Ureter (tissue), 1 donor: ENCODE measurements around the gene CDKAL1. TPM values are rescaled to one million over a fixed set of nuclear protein-coding genes. Genes with fewer than 3 reads are reported as not detected.
"Not testable (repeated sequence)": the region's sequence is repeated elsewhere in the genome, so short reads cannot be mapped to it uniquely, and the experiment has no call there.

Experiments used
- DNase-seq: peaks from one replicate; pipeline ENCODE4 v3.0.0-alpha.2; 2020; ENCODE audit warnings: low spot score
- total RNA-seq: library from RNA; stranded (reverse); gene quantifications from one replicate; pipeline ENCODE4 v1.2.4, GENCODE V29; 2023
- donor health status: DM: yes; HTN: yes; CAD: no.

CDKAL1 gene
- total RNA-seq, 1 donor from 2014 or later = 23.4 TPM

DNA sequence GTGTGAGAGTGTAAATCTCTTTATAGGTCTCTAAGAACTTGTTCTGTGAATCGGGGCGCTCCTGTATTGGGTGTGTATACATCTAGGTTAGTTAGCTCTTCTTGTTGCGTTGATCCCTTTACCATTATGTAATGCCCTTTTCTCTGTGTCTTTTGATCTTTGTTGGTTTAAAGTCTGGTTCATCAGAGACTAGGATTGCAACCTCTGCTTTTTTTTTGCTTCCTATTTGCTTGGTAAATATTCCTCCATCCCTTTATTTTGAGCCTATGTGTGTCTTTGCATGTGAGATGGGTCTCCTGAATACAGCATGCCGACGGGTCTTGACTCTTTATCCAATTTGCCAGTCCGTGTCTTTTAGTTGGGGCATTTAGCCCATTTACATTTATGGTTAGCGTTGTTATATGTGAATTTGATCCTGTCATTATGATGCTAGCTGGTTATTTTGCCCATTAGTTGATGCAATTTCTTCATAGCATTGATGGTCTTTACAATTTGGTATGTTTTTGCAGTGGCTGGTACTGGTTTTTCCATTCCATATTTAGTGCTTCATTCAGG, 60.1 kb downstream of the CDKAL1 start:
- DNase-seq = not testable (repeated sequence)

DNA sequence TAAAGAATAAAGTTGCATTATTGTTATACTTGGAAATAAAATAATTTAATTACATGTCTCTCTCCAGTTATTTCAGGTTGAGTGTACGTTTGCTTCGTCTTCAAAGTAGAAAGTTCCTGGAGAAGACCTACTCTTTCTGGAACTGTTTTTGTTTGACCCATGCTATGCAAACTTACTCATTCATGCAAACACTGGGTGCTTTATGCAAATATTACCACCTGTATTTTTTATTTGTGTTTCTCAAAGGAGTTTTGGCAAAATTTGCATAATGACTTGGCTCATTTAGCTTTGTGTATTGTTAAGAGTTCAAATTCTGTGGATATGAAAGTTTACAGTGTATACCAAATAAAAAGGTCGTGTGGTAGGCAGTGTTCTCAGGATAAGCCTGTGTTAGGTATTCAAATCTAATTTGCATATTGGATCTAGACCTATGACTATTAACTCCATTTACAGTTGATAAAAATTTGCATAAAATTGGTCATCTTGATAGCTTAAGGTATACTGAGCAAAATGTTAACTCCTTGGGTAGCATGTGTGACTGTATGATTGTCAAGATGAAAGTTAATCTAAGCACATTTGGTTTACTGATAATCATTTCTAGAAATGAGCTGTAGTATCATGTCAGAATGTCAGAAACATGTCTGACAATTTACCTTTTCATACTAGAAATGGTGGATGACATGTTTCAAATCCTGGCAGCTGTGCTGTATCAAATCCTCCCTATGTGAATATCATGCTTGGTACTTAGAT, 65.2 kb downstream of the CDKAL1 start:
- no peak for DNase-seq

DNA sequence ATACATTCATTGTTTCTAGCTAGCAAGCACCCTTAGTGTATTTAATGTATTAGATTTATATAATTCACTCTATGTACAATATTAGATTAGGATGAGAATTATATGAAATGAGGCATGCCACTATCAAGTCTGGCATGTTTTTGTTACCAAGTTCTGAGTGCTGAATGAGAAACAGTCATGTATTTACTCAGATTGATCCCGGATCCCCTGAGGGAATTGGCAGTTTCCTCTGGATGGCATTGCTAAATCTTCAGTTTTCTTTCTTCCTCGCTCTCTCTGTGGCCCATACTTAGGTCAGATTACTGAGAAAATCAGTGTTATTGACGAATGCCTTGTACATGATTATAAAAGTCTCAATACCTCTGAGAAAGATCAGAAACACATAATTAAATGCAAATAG, 66.6 kb downstream of the CDKAL1 start:
- no peak for DNase-seq

DNA sequence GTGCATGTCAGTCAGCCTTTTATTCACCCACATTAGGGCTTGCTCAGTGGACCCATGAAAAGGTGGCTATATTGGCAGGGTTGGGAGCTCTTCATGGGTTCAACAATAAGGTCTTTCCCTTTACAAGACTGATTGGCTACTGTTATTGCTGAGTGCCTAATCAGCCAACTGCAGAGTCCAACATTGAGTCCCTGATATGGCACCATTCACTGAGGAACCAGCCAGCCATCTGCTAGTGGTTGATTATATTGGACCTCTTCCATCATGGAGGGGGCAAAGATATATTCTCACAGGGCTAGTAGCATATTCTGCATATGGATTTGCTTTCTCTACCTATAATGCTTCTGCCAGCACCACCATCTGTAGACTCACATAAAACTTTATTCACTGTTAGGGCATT, 69.9 kb downstream of the CDKAL1 start:
- DNase-seq = no peak

DNA sequence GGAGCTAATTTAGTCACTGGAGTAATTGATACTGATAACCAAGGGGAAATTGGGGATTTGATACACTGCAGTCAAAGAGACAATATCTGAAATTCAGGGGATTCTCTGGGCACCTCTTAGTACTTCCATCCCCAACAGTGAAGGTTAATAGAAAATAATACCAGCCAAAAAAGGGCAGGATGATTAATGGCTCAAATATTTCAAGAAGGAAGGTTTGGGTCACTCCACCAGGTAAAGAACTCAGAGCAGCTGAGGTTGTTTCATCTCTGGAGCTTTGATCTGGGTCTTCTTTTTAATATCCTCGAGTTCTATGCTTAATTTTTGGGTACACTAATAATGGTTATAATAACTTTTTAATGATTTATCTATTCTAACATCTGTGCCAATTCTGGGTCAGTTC, 70.8 kb downstream of the CDKAL1 start:
- no peak for DNase-seq

DNA sequence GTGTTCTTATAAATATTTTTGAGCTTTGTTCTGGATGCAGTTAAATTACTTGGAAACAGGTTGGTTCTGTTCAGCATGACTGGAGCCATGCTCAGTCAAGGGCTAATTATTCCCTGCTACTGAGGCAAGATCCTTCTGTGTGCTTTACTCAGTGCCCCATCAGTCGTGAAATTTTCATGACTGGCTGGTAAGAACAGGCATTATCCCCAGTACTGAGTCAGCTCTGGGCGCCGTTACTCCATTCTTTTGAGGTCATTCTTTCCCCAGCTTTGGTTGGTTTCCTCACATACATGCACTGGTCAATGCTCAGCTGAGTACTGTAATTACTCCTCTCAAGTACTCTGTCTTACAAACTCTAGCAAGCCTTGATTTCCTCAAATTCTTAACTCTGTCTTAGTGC, 71.3 kb downstream of the CDKAL1 start:
- no peak for DNase-seq

DNA sequence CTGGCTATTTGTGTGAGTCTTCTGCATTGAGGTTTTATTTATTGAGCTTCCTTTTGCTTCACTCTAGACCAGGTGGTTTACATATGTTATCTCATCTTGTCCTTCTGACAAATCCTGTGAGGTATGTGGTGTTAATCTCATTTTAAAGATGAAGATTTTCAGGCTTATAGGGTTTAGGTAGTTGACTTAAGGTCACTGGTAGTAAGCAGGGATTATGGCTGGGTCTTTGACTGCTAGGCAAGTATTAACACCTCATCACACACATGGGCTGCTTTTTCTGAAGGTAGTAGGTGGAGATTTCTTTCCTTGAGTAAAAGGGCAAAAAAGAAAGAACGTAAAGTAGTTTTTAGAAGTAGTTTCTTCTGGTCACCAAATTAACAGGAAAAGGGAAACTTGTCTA, 72.6 kb downstream of the CDKAL1 start:
- DNase-seq = no peak

DNA sequence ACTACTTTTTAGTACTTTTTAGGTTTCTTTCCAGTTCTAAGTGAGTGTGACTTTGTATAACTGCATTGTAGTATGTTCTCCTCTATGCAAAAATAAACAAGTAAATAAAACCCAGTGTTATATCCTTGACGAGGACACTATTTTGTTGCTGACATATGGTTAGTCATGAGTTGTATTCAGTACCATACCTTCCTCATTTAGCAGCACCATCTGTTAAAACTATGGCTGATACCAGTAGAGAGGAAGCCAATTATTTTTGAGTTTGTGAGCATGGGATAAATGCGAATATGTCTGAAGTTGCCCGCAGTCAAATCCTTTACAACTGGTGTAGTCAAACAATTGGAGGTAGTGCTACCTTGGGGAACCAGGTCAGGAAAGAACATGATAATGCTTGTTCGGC, 74.1 kb downstream of the CDKAL1 start:
- DNase-seq = no peak

DNA sequence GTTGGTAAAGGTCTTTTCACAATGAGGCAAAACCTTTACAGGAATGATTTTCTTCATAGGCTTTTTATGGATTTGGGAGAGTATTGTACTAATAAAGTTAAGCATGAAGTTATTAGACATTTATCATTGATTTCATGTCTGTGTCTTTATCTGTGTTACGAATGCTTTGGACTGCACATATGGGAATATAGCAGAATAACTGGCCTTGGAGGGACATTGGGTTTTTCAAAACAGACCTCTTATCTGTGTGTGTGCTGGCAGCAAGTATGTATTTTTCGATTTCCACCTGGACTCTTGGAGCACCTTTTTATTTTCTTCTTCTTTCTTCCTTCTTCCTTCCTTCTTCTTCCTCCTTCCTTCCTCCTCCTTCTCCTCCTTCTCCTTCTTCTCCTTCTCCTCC, 74.6 kb downstream of the CDKAL1 start:
- DNase-seq = no peak

DNA sequence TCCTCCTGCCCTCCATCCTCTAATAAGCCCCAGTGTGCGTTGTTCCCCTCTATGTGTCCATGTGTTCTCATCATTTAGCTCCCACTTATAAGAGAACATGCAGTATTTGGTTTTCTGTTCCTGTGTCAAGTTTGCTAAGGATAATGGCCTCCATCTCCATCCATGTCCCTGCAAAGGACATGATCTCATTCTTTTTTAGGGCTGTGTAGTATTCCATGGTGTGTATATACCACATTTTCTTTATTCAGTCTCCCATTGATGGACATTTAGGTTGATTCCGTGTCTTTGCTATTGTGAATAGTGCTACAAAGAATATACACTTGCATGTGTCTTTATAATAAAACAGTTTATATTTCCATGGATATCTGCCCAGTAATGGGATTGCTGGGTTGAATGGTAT, 75.7 kb downstream of the CDKAL1 start:
- not testable (repeated sequence) for DNase-seq

DNA sequence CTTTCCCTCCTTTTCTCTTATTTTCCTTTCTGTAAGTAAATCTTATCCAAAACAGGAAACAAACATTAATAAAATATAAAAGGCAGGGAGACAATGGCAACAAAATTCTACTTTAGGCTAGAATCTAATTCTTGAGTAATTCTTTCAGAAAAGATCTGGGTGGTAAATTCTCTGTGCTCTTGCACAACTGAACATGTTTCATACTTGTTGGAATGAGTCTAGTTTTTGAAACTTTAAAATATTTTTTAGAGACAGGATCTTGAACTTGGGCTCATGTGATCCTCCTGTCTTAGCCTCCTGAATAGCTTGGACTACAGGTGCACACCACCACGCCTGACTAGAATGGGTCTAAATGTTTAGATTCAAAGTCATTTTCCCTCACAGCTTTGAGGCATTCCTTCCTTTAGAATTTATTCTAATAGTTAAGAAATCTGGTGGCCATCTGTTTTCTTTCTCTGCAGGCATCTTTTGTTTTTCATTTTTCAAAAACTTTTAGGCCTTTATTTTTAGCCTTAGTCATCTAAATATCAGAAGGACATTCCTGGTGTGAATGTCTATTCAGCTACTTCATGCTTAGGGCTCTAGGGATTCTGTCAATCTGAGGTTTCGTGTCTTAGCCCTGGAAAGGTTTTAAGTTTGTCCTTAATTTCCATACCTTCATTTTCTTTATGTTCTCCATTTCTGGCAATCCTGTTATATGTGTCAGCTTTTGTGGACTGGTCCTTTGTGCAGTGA, 76.5 kb downstream of the CDKAL1 start:
- no peak for DNase-seq

DNA sequence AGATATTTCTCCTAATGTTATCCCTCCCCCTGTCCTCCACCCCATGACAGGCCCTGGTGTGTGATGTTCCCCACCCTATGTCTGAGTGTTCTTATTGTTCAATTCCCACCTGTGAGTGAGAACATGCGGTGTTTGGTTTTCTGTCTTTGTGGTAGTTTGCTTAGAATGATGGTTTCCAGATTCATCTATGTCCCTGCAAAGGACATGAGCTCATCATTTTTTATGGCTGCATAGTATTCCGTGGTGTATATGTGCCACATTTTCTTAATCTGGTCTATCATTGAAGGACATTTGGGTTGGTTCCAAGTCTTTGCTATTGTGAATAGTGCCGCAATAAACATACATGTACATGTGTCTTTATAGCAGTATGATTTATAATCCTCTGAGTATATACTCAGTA, 83.3 kb downstream of the CDKAL1 start:
- DNase-seq = not testable (repeated sequence)

DNA sequence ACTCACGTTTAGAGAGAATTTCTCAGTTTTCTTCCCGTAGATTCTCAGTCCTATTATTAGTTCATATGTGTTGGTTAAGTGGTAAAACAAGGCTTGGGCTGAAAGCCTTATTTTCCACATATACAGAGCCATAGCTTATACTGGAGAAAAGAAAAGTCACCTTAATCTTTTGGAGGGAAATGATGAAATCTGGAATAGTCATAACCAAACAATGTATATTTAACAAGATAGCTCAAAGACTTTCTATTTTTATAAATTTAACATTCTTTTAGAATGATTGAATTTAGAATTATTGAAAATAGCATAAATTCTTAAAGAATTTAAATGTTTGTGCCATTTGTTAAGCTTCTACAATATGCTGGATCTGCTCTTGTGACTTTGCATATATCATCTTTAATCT, 85.8 kb downstream of the CDKAL1 start:
- DNase-seq = no peak

DNA sequence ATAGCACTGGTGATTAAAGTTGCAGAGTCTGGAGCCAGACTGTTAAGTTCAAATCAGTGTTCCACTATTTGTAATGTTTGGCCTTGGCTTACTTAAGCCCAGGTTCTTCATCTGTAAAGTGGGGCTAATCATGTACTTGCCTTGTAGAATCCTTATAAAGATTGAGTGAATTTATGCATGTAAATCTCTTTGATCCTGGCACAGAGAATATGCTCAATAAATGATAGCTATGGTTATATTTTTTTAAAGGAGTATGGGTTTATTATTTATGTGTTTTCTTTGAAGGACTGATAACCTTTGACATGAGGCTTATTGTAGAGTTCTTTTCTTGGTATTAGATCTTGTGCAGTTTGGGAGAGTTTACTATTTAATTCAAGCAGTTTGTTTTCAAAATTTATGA, 89.5 kb downstream of the CDKAL1 start:
- DNase-seq = no peak

DNA sequence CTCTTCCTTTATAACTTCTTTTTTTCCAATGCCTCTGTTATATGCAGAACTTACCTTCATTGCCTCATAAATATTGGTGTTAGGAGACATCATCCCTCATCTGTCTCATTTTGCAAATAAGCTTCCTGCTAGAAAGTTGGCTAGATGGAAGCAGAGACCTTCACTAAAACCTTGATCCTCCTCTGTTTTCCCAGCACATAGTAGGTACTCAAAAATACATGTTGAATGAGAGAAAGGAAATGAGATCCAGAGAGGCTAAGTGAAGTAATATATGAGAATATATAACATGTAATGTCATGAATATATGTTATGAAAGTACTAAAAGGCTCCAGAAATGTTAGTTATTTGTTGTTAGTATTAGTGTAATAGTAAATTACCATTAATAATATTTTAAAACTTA, 91.9 kb downstream of the CDKAL1 start:
- DNase-seq = no peak

DNA sequence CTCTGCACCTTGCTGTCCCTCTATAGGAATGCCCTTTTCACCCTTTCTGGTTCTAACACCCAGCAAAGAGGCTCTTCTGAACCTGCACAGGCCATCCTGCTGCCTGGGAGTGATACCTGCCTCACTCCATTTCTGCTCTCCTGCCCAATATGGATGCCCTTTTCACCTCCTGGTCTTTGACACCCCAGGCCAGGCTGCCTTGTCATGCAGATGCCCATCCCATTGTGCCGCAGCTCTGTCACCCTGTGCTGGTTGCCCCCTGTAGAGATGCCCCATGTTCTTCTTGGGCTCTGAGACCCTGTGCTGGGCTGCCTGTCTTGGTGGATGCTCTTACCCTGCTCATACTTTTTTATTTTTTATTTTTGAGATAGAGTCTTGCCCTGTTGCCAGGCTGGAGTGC, 95.3 kb downstream of the CDKAL1 start:
- no peak for DNase-seq

DNA sequence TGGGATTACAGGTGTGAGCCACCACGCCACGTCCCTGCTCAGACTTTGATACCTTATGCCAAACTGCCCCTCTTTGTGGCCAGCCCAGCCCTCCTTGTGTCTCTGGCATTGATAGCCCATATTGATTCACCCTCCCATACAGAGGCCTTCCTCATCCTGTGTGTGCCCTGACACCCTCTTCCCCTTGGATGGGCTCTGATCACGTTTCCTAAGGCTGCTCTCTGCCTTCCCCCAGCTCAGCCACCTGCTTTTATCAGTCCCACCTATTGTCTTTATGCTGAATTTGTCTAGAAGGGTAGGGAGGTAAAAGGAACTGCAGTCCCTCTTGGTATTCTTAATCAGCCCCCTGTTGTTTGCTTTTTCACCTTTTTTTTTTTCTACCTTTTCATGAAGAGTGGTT, 95.9 kb downstream of the CDKAL1 start:
- no peak for DNase-seq

DNA sequence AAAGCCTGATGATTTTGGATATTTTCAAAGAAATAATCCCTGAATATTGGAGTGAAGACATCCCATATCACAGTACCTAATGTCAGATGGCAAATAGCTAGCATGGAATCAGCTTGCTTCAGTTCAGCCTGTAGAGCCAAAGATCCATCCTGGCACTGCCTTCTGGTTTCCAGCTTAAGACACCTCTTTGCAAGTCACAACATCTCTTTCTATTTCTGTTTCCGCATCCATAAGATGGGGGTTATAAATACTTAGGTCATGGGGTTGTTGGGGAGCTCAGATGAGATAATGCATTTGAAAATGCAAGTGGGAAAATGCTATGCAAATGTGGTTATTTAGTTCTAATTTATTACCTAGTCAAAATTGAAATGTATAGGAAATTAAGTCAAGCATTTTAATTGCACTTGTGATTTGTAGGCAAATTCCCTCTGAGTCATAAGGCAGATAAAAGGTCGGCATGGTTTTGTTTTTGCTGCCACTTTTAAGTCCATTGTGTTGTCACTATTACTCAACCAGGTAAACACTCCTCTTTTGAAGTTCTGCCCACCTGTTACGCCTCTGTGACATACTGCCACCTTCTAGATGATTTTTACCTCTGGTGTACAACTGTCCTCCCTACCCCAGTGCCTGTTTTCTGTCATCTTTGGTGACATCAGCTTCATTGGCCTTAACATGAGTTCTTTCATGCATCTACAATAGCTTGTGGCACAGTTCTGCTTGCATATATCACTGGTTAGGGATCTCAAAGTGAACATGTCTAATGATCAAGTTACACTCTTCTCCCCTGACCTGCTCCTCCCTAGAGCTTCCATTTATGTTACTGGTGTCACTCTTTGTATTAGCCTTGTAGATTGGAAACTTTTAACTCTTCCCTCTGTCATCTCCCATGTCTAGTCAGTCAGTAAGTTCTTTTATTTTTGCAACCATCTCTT, 96.6 kb downstream of the CDKAL1 start:
- no peak for DNase-seq

DNA sequence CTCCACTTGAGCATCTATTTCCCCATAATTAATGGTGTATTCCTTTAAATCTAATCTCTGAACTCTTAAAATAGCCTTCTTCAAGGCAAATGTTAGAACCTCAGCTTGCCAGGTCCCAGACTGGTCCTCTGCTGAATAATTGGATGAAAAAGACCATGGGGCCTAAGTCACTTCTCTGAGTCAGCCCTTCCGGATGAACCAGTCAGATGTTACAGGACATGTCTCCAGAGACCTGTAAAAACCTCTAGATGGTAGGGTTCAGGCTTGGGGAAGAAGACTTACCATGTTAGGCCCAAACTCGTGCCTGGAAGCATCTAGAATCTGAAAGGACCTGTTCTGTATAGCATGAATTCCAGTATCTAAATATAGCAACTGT, 97.3 kb downstream of the CDKAL1 start:
- no peak for DNase-seq

DNA sequence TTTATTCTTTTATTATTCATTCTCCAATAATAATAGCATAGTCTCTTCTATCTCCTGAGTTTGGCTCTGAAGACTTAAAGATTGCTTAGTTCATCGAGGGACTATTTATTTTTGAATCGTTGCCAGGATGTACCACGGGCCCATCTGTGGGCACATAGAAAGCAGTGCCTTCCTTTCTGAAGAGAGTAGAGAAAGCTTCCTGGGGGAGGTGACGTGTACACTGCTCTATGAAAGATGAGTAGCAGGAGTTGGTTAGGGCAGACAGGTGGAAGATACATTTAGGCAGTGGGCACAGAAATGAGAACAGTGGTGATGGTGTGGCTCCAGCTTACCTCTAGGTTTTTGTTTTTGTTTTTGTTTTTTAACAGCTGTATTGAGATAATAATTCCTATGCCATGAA, 98.4 kb downstream of the CDKAL1 start:
- no peak for DNase-seq

DNA sequence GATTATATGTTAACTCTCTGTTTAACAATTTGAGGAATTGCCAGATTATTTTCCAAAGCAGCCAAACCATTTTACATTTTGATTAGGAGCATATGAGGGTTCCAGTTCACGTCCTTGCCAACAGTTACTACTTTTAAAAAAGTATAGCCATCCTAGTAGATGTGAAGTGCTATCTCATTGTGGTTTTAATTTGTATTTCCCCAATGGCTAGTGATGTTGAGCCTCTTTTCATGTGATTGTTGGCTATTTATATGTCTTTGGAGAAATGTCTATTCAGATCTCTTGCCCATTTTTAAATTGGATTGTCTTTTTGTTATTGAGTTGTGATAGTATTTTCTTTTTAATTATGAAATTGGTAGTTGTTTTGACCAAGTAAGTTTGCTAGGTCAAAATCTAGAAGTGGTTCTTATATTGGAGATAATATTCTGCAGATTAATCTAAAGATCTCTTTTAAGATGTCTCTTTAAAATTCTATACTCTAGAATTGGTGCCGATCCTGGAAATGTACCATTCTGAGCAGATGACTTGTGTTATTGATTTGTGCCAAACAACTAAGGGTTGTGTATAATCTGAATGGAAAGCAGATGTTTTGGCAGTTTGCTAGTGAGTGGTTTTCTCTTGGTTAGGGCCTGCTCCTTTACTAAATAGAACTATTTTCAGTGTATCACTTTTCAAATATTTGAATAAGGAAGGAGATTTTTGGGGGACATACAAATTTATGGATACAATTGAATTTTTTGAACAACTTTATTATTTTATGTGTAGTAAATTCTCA, 99.5 kb downstream of the CDKAL1 start:
- DNase-seq = no peak
